GM21786 (cell line): ENCODE data around the gene TMOD2.

Experiments
- ATAC-seq: cut with Tn5 transposase; IDR thresholded peaks from one replicate; pipeline ENCODE4 v1.9.1; 2021; ENCODE audit not compliant: unreplicated experiment

TMOD2 gene

DNA sequence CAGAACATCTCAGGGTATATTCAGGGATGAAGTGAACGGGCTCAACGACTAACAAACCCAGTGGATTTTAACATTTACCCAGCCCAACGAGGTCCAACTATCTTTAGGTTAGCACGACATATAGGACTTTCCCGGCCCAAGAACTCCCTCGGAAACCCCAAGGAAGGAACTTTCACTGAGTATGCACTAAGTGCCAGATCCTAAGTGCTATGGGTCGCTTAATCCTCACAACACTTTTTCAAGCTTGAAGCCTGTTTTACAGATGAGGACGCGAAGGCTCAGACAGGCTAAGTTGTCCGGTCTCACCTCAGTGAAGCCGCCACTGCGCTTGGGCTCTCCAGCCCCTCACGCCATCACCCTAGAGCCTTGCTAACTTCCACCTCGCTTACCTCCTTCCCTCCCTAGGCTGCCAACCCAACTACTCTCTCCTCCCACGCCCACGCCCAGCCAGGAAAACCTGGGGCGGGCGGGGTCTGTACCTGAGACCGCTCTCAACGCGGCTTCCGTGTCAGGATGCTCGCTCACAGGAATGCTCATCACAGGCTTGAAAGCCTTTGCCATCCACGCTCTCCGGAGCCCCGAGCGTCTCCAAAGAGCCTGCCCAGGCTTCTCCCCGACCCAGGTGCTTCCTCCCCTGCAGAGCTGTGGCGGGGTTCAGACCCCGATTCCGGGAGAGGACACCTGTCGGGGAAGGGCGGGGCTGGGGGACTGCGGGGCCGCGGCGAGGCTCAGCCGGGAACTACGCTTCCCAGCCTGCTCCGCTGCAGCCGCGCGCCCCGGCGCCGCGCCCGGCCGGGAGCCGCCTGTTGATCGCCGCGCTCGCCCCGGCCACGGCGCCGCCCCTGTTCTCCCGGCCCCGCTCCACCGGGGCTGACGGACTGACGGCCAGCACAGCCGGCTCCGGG is at the start of gene TMOD2:
Gene TMOD2, plus strand, starts transcription at position 806 of the 905 bp plus-strand sequence. CDS start 14,845 bp downstream, outside the sequence.
- ATAC-seq = peak; percentile 64

DNA sequence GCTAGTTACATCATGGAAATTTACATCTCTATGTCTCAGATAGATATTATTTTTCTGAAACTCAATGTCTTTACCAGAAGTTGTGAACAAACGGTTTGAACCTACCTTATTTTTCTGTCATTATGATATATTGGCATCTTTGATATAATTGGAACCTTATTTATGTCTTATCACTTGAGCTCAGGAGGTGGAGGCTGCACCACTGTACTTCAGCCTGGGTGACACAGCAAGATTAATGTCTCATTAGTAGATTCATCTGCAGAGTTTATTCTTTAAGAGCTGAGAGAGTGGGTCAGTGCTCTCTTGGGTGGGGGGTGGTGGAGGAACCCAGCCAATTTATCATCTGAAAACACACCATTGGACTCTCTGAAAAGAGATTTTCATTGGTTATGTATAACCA is 48.7 kb upstream of the TMOD2 start:
- ATAC-seq = no peak

DNA sequence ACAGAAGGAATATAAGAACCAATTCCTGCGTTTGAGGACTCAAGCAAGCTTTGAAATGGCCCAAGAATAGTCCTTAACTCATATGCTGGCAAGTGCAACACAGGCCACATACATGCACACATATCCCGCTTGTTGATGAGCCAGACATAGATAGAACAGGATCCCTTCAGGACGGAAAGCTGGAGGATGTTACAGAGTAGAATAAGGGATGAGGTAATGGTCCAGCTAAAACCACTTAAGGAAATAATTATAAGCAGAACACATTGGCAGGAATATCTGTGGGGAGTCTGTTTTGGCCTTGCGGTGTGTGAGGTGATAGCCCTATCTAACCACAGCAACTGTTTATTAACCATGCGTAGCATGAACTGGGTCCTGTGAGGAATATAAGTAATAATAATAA is 45.1 kb upstream of the TMOD2 start:
- ATAC-seq = no peak

DNA sequence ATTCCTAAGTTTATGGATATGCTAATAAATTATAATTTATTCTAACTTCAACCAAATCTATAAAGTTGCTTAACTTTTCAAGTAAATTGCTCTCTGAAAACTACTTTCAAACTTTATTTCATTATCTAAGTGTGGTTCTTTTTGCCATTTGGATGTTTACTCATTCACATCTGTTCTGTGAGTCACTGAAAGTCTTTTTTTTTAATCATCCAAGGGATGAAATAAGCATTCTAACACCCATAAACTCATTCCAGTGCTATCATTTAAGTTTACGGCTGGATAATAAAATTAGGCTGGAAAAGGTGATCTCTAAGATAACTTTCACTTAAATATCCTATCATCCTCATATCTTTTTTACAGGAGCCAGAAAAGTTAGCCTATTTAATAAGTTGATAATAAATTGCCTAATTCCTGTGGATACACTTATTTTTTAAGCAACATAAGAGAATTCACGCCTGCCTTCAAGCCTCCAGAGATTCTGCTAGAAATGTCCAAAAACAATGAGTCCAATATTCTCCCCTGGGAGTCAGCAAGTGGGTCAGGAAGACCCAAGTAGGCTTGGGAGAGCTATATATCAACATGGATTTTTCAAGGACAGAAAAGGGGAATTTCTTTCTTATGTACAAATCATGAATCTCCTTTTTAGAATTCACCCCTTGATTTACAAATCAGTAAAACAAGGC is 44.3 kb upstream of the TMOD2 start:
- ATAC-seq = no peak

DNA sequence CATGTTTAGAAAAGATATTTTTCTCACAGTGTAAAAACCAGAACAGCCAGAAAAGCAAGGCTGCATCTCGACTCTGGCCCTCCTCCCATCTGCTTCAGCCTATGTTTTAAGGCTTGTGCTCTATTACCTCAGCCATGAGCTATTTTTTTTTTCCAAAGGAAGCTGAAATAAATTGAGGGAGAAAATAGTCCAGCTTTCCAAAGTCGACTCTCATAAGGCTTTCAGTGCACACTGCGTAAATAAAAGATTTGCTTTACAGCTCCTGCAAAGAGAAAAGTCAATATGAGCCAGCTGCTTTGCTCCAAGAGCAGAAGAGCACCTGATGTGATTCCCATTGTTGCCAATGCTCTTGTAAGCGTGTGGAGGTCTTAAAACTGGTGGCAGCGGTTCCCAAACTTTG is 43.4 kb upstream of the TMOD2 start:
- no peak for ATAC-seq

DNA sequence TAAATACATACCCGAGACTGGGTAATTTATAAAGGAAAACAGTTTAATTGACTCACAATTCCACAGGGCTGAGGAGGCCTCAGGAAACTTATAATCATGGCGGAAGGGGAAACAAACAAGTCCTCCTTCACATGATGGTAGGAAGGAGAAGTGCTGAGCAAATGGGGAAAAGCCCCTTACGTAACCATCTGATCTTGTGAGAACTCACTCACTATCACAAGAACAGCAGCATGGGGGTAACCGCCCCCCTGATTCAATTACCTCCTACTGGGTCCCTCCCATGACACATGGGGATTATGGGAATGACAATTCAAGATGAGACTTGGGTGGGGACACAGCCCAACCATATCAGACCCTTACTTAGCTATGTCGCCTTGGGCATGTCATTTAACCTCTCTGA is 42.4 kb upstream of the TMOD2 start:
- no peak for ATAC-seq

DNA sequence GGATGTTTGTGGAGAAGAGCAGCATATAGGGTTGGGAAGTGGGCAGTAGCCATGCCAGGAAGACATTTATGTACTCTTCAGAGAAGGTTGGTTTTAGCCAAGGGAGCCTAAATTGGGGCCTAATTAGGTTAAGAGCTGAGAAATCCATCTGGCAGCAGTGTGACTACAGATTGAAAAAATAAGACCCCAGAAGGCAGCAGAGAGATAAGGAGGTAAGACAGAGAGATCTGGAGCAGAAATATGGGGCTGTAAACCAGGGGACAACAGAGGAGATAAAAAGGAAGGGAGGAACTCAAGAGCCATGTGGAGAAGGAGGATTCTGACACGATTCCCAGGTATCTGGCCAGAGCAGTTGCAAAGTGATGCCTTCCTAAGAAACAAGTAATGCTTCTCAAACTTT is 37.2 kb upstream of the TMOD2 start:
- ATAC-seq = no peak

DNA sequence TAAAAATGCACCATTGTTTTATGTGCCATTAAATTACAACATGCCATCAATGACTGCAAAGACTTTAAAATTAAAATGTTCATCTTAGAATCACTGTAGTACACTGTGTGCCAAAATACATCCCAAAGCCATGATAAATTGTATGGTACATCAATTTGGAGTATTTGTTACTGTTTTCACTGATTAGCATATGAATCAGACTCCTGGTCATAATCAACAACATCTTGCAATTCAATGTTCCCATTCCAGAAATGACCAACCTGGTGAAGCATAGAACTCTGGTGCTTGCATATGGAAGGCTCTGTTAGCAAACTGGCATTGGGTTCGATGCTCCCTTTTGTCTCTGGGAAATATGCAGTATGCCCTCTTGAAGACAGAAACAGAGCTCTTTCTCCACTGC is 36.5 kb upstream of the TMOD2 start:
- no peak for ATAC-seq

DNA sequence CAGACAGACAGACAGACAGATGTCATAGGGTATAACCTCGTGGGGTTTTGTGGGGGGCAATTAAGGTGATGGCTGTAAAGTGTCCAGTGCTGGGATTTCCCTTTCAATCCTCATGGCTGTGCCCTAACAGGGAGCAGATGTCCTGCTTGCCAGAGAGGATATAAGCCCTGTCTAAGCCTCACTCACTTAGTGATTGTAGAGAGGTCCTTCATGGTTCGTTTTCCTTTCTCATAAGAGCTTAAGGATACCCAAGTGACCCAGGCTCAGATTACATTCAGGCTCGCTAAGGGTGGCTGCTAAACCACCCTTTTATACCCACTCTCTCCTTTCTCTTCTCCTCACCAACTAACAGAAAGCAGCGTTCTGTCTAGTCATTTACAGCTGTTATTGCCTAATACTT is 33.2 kb upstream of the TMOD2 start:
- no peak for ATAC-seq

DNA sequence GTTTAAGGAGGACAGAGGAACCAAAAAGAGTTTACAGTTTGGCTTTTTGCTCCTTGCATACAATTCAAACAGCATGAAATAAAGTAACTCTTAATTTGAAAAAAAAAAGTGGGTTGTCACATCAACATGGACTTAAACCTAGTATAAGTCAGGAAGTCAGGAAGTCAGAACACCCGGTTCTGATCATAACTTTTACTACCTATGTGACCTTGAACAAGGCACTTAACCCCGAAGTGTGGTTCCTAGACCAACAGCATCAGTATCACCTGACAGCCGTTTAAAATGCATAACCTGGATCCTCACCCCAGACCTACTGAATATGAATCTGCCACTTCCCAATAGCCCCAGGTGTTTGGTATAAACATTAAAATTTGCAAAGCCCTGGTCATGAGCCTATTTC is 32.7 kb upstream of the TMOD2 start:
- ATAC-seq = no peak

DNA sequence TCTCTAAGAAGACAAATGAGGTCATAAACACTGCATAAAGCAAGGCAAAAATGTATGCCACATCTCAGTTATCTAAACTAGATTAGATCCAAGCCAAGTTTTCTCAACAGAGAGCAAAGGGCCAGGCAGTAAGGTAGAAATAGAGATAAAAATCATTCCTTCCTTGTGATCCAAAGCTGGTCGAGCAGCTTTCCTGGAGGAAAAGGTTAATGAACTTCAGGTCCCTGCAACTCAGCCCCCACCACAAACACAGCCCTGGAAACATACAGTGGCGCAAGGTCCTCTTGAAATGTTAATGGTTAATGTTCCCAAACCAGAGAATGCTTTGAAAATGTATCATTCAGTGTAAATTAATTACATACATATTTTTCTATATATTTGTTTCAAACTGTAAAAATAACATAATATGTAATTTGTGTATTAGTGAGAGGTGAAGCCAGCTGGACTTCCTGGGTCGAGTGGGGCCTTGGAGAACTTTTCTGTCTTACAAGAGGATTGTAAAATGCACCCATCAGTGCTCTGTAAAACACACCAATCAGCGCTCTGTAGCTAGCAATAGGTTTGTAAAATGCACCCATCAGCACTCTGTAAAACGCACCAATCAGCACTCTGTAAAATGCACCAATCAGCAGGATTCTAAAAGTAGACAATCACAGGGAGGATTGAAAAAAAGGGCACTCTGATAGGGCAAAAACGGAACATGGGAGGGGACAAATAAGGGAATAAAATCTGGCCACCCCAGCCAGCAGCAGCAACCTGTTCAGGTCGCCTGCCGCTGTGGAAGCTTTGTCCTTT is 31.0 kb upstream of the TMOD2 start:
- ATAC-seq = no peak

DNA sequence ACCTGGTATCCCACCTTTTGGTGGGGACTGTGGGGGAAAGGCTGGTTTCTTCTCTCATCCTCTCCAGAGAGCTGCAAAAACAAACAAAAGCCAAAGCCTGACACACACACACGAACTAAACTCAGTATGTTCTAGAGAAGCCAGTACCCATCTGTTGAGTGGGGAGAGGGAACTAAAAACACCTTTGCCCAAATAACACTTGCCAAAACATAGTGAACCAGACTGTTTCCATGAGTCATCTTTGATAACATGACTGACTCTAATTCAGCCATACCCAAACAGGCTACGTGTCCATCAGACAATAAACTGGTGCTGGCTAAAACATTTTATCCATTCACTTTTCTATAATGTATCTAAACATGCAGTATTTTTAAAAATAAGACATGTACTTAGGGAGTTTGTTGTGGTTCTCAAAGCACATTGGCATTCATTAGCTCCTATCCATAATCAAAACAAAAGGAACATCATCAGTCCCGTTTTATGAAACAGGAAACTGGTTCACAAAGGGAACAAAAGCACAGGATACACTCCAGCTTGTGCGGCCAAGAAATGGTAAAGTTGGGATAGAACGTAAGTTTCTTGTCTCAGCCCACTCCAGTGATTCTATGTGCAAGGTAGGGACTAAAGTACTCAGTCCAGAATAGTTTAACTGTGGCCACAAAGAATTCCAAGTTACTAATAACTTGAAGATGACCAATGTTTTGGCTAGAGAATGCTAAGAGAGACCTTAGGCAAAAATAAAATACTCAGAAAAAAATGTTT is 30.0 kb upstream of the TMOD2 start:
- ATAC-seq = no peak

DNA sequence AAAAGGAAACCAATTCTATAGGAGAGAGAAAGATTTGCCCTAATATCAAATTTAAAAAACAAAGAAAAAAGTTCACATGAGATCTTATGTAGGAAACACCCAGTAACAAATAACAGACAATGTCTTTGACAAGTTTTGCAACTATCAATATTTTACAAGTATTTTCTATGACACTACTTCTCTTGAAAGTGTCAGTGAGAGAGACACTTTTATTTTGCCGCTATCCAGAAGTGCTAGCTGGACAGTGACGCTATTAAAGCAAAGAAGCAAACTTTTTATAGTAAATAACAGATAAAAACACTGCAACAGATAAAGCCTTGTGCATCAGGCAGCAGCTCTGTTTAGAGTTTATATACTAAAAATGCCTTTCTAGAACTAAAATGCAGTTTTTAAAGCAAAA is 27.2 kb upstream of the TMOD2 start:
- no peak for ATAC-seq

DNA sequence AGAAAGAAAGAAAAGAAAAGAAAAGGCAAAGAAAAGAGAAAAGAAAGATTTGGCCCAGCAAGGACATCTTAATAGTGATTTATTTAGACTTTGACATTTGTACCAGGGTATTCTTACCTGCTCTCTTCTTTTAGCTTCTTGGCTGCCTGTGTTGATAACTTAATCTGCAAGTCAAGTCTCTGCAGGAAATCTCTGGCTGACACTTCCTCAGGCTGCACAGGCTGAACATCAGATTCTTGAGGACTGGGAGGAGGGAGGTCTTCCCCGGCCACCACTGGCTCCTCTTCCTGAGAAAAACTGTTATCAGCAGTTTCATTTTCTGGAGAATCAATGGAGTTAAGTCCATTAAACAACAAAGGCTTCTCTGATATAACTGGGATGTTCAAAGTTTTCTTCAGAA is 26.7 kb upstream of the TMOD2 start:
- no peak for ATAC-seq

DNA sequence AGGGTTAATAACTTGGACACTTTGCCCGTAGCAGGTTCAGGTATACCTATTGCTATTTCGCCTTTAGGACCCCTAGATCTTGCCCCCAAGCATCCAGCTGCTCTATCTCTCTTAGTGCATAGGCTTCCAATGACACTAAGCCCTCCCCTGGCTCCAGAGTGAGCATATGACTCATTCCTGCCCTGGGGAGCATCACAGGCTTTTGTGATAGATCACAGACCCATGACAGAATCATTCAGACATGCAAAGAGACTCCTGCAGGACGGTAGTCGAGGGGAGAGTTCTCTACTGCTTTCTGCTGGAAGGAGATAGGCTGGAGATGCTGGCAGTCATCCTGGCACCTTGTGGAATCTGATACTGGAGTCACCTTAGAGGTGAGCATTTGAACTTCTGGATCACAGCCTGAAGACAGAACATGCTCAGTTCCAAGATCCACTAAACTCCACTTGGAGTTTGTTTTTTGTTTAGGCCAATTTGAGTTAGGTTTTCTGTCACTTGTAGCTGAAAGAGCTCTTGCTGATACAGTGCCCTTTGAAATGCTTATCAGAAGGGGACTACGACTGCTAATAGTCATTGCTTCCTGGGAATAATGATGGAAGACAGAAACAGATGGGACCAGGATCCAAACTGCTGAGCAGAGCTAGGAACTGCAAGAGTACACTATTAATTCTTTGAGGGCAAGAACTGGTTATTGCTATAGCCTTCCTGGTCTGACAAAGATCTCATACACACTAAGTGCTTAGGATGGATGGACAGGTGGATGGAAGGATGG is 24.9 kb upstream of the TMOD2 start:
- peak; percentile 89 for ATAC-seq

DNA sequence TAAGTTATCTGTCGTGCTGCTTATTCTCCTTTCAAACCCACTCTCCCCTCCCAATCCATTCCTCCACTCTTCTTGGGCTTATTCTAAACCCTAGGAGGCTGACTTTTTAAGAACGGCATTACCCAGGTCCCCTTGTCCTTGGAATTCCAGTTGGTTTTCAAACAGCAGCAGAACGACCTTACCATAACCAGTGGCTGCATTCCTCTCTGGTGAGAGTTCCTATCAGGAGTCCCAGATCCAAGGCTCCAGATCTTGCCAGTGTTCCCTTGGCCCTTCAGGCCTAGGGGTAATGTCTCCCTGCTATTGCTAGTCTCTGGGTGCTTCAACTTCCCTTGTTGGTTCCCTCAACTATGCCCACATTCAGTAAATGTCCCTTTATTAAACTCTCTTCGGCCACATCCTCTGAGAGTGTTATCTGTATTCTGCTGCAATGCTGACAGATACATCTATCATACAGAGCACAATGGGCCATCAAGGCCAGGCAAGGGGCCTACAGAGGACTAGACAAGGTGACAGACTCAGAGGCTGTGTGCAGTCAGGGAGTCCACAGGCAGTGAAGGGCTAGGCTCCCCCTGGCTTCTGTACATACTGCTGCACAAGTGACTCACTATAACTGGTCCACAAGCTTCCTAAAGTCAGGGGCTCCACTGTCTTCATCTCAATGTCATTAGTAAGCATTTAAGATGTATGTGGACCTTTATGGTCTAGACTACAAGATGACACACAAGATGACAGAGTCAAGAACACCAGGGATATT is 24.1 kb upstream of the TMOD2 start:
- ATAC-seq = peak; percentile 29

DNA sequence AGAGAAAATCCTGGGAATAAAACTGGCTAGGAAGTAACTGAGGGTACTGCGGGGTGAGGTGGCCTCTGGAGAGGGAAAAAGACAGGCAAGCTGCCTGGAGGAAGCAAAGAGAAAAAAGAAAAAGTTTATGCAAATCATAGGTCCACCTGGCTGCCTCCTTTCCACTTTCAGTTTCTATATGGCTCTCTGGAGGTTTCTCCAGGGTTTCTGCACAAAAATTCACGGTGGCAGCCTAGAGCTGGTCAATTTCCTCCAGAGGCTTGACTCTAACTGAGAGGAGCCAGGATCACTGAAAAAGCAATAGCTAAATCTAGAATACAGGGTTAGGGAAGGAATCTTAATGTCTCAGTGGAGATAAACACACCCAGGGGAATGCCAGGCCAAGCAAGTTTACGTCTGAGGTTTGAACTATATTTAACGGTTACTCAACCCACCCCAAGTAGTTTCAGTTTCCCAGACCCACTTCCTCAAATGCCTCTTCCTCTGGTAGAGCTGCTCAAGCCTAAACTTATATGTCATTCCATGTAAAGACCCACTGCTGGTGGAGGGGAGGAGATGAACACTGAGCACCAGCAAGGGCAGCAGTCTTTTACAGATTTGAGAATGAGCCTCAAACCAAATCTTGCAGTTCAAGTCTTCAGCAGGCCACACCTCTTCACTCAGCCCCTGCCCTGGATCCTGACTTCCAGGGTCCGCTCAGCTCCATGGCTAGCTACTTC is 19.7 kb upstream of the TMOD2 start:
- peak; percentile 43 for ATAC-seq

DNA sequence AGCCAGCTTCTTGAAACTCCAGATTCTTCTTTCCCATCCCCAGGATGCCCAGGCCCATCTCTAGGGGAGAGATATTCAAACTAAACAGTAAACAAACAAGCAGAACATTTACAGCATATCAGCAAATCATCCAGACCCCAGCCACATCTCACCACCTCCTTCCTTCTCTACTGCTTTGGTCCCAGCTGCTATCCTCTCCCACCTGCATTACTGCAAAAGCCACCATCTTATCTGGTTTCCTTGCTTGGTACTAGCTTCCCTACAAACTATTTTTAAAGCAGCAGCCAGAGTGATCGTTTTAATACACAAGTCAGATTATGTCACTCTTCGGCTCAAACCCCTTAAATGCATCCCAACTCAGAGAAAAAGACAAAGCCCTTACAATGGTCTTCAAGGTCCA is 18.8 kb upstream of the TMOD2 start:
- ATAC-seq = no peak
